GM12878 (cell line): ENCODE measurements around the gene SELENOP. TPM values are rescaled to one million over a fixed set of nuclear protein-coding genes. Genes with fewer than 3 reads are reported as not detected.

Source experiments
- ATAC-seq: fragments of 200-7000 bp; cut with Tn5 transposase; 3 replicates; pipeline ENCODE4 v1.9.1; 2020; ENCODE audit warnings: mild to moderate bottlenecking, moderate library complexity
- BruUV-seq: library from RNA; stranded (reverse); fragments of 400-500 nt; replicated peaks from 2 replicates; lab custom pipeline; 2021; lab: Mats Ljungman, UMichigan
- CTCF ChIA-PET: fragments of 300-600 bp; sonication (Branson Sonifier 250); formaldehyde crosslinking; extraction: SDS; loops from one replicate; lab custom pipeline; 2021; ENCODE audit warnings: inconsistent platforms; lab: Yijun Ruan, JAX
- POLR2A ChIA-PET: fragments of 350-600 bp; formaldehyde crosslinking; extraction: SDS; loops from one replicate; lab custom pipeline; 2021; ENCODE audit warnings: inconsistent platforms; lab: Charles Lee
- RAD21 ChIA-PET: fragments of 300-600 bp; sonication (Branson Sonifier 250); formaldehyde crosslinking; loops from one replicate; lab custom pipeline; 2023; ENCODE audit warnings: antibody characterized with exemption; ENCODE audit not compliant: unreplicated experiment; lab: Charles Lee
- SMC1A ChIA-PET: fragments of 300-600 bp; sonication (Branson Sonifier 250); formaldehyde crosslinking; loops from one replicate; lab custom pipeline; 2023; ENCODE audit not compliant: unreplicated experiment, uncharacterized antibody; lab: Charles Lee
- DNase-seq: peaks from one replicate; pipeline ENCODE4 v3.0.0-alpha.2; 2011; ENCODE audit warnings: low read depth, low spot score
- FAIRE-seq: peaks from 3 replicates; lab custom pipeline; 2011; peaks lifted over from hg19 to GRCh38; lab: Jason Lieb, UNC
- H2AFZ ChIP-seq: 2 replicates; pipeline ENCODE4 v1.6.0; 2011; ENCODE audit warnings: low read depth, low read length, control low read depth; ENCODE audit not compliant: control insufficient read depth
- H3K27ac ChIP-seq: 2 replicates; pipeline ENCODE4 v1.5.1; 2011; ENCODE audit warnings: control low read depth; ENCODE audit not compliant: control insufficient read depth, insufficient read depth
- H3K27me3 ChIP-seq, 2 experiments: replicated peaks in 1 of 2; 2 replicates each; pipeline versions ENCODE4 v1.6.0 to v1.6.1; 2011; ENCODE audit warnings: low read length in 1 of 2; ENCODE audit not compliant: control insufficient read depth in 2 of 2, insufficient read depth in 2 of 2
- H3K36me3 ChIP-seq, 2 experiments: 2 replicates each; pipeline ENCODE4 v1.5.1; 2011; ENCODE audit warnings: low read length in 1 of 2; ENCODE audit not compliant: control insufficient read depth in 2 of 2, insufficient read depth in 2 of 2
- H3K4me1 ChIP-seq: 2 replicates; pipeline ENCODE4 v1.6.1; 2011; ENCODE audit warnings: mild to moderate bottlenecking, low read length, moderate library complexity, mixed read lengths; ENCODE audit not compliant: control insufficient read depth, insufficient read depth
- H3K4me2 ChIP-seq: 2 replicates; pipeline ENCODE4 v1.6.0; 2011; ENCODE audit warnings: control low read depth; ENCODE audit not compliant: control insufficient read depth, insufficient read depth
- H3K4me3 ChIP-seq: fragments of 200-600 bp; sonication (generic); 2 replicates; pipeline ENCODE4 v1.5.1; 2016
- H3K79me2 ChIP-seq: 2 replicates; pipeline ENCODE4 v1.6.0; 2011; ENCODE audit warnings: low read length; ENCODE audit not compliant: control insufficient read depth, insufficient read depth
- H3K9ac ChIP-seq: 2 replicates; pipeline ENCODE4 v1.8.0; 2011; ENCODE audit warnings: low read length, control low read depth, mixed read lengths; ENCODE audit not compliant: control insufficient read depth, insufficient read depth
- H3K9me3 ChIP-seq: replicated peaks from 3 replicates; pipeline ENCODE4 v1.5.1; 2011; ENCODE audit warnings: mild to moderate bottlenecking, low read length; ENCODE audit not compliant: control insufficient read depth, insufficient read depth
- H4K20me1 ChIP-seq: 2 replicates; pipeline ENCODE4 v1.6.0; 2011; ENCODE audit not compliant: control insufficient read depth, insufficient read depth
- BHLHE40 ChIP-seq, 2 experiments: fragments of 450-650 bp in 1 of 2; IDR thresholded peaks; 2 replicates each; pipeline ENCODE4 v1.6.1; 2011 to 2017; ENCODE audit warnings: low read depth in 2 of 2, borderline replicate concordance in 1 of 2, improper control_type of control experiment in 1 of 2, low read length in 1 of 2, mild to moderate bottlenecking in 1 of 2
- CHD1 ChIP-seq: IDR thresholded peaks from 2 replicates; pipeline ENCODE4 v1.6.1; 2012; ENCODE audit warnings: low read depth, low read length, improper control_type of control experiment
- EZH2 ChIP-seq: IDR thresholded peaks from 2 replicates; pipeline ENCODE4 v1.6.1; 2012; ENCODE audit warnings: low read depth, mild to moderate bottlenecking, control low read depth, inconsistent platforms, low read length, borderline replicate concordance; ENCODE audit not compliant: control insufficient read depth
- MEF2B ChIP-seq: fragments of 450-650 bp; IDR thresholded peaks from 2 replicates; pipeline ENCODE4 v1.6.1; 2018; ENCODE audit warnings: mild to moderate bottlenecking, moderate library complexity; ENCODE audit not compliant: partially characterized antibody, poor library complexity, severe bottlenecking
- MTA2 ChIP-seq: fragments of 450-650 bp; IDR thresholded peaks from 2 replicates; pipeline ENCODE4 v1.6.1; 2016; ENCODE audit warnings: low read depth, mild to moderate bottlenecking, moderate library complexity
- NFYB ChIP-seq: IDR thresholded peaks from 2 replicates; pipeline ENCODE4 v1.6.1; 2011; ENCODE audit warnings: low read depth, mild to moderate bottlenecking, low read length, improper control_type of control experiment, moderate library complexity; ENCODE audit not compliant: insufficient read depth
- NRF1 ChIP-seq: conservative IDR thresholded peaks from 2 replicates; pipeline ENCODE4 v1.6.1; 2011; ENCODE audit warnings: mild to moderate bottlenecking, low read depth, low read length, improper control_type of control experiment
- PAX8 ChIP-seq: fragments of 450-650 bp; IDR thresholded peaks from 2 replicates; pipeline ENCODE4 v1.6.1; 2017; ENCODE audit warnings: mild to moderate bottlenecking, moderate library complexity
- RBBP5 ChIP-seq: fragments of 200-600 bp; sonication (generic); conservative IDR thresholded peaks from 2 replicates; pipeline ENCODE4 v1.6.1; 2016
- TAF1 ChIP-seq: IDR thresholded peaks from 2 replicates; pipeline ENCODE4 v1.6.1; 2011; ENCODE audit warnings: mild to moderate bottlenecking, low read depth, low read length, borderline replicate concordance
- YY1 ChIP-seq: IDR thresholded peaks from 2 replicates; pipeline ENCODE4 v1.6.1; 2011; ENCODE audit warnings: low read depth, mild to moderate bottlenecking, low read length
- WGBS: methylation state at CpG from one replicate; pipeline ENCODE4 v1.1.6; 2016; ENCODE audit warnings: low lambda C conversion rate; ENCODE audit not compliant: insufficient replicate concordance, insufficient coverage; ENCODE audit errors: missing lambda C conversion rate; 5-methylcytosine and 5-hydroxymethylcytosine counted together
- in situ Hi-C: fragments of 300-500 bp; cut with MboI; formaldehyde crosslinking; loops from 9 replicates; pipeline ENCODE4 v1.14.3; 2018; ENCODE audit warnings: mixed read lengths
- intact Hi-C: fragments of 100-400 bp; cut with micrococcal nuclease; formaldehyde crosslinking; loops from one replicate; pipeline ENCODE4 v1.14.2; 2022; ENCODE audit not compliant: unreplicated experiment
- polyA plus RNA-seq, 11 experiments: library from polyadenylated mRNA; depleted of rRNA in 4 of 11; unstranded in 6 of 11; stranded (reverse) in 5 of 11; fragments of >200 nt; fragmentation: Nextera tagmentation in 4 of 11; fragmentation: Illumina TruSeq in 1 of 11; extraction: Ambion mirVana in 4 of 11; extraction: Trizol in 1 of 11; gene quantifications; 1 replicate in 1 of 11; 2 replicates in 10 of 11; pipeline versions ENCODE4 v1.2.1 to v1.2.3, GENCODE V29; 2011 to 2016; ENCODE audit warnings: inconsistent platforms in 2 of 11, missing spikeins in 2 of 11, low read depth in 1 of 11
- total RNA-seq, 4 experiments: library from RNA; depleted of rRNA in 3 of 4; stranded (reverse); fragments of >200 nt in 3 of 4; fragmentation: Illumina TruSeq in 1 of 4; extraction: Trizol in 1 of 4; gene quantifications; 2 replicates each; pipeline versions ENCODE4 v1.2.1 to v1.2.3, GENCODE V29; 2013 to 2021
- TF ChIP-seq, protein P1 (sequence below): IDR thresholded peaks from 2 replicates; pipeline ENCODE4 v1.6.1; 2011; ENCODE audit warnings: borderline replicate concordance, low read depth, mild to moderate bottlenecking, moderate library complexity, low read length; ENCODE audit not compliant: insufficient read depth, poor library complexity, severe bottlenecking
- TF ChIP-seq, protein P2 (sequence below): fragments of 450-650 bp; formaldehyde crosslinking; IDR thresholded peaks from 2 replicates; pipeline ENCODE4 v1.4.0; 2020; ENCODE audit warnings: mild to moderate bottlenecking, moderate library complexity
- TF ChIP-seq, protein P3 (sequence below): fragments of 450-650 bp; IDR thresholded peaks from 2 replicates; pipeline ENCODE4 v1.6.1; 2017; ENCODE audit warnings: mild to moderate bottlenecking

SELENOP gene
- total and polyA plus RNA-seq, 10 of the 15 experiments (the other 5 are each of a cell fraction or from before 2014, with no cell fraction given), result 0.08 to 5.1 (median 0.88) TPM; not detected in 3

DNA sequence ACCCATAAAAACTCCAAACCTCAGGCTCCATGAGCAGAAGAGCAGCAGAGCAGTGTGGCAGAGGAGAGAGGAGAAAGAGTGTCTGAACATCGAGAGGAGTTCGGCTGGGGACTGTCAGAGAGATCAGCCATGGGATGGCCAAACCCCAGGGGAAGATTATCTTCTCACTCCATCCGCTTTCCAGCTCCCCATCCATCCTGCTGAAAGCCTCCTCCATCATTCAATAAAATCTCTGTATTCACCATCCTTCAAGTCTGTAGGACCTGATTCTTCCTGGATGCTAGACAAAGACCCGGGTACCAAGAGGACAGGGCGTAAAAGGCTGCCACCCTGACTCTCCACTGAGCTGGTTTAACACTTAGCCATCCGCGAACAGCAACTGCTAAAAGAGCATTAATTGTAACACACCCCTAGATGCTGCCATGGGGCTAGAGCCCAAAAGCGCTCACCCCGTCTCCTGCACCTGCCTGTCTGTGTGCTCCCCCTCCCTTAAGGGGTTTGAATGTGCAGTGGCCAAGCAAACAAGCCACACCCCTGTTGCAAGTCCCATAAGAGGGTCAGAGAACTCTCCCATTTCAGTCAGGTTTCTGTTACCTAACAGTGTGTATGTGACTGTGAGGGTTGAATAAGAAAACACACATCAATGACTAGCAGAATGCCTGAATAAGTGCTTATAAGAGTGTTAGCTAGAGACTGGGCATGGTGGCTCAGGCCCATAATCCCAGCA is 13.9 kb upstream of the SELENOP start:
- H3K27me3 ChIP-seq, result no peaks in the 10 kb centered on the region; a peak in 1 of 4 replicates
- no peak overlapping the region for H3K4me3 ChIP-seq
- intact Hi-C loops, result no loop called here
- ChIA-PET CTCF (interaction anchor here (1.0 kb wide), 2 partner anchors 16 to 78 kb away, joined by 3 read pairs; no protein-coding TSS in a partner anchor), RAD21 (no interaction called here), POLR2A (interaction anchor here (1.1 to 2.3 kb wide), 2 partner anchors 14 to 15 kb away, joined by 3 to 7 read pairs; partner anchors contain the start of gene SELENOP), SMC1A (interaction anchor here (3.2 to 5.8 kb wide), 2 partner anchors 10 to 15 kb away, joined by 14 to 34 read pairs; partner anchors contain the start of gene SELENOP)
- H3K9me3 ChIP-seq, result no peaks in the 10 kb centered on the region
- TF ChIP-seq TAF1 (no peak), PAX8 (no peak), YY1 (no peak), EZH2 (no peak), NFYB (no peak), RBBP5 (no peak), MEF2B (no peak), CHD1 (no peak), NRF1 (no peak), BHLHE40 (IDR thresholded peaks at IDR 0.05; ENCODE audit: borderline replicate concordance in 1 of 2, low read depth in 2 of 2, low read length in 1 of 2) (no peak), MTA2 (no peak)
- TF ChIP-seq, protein P1, sequence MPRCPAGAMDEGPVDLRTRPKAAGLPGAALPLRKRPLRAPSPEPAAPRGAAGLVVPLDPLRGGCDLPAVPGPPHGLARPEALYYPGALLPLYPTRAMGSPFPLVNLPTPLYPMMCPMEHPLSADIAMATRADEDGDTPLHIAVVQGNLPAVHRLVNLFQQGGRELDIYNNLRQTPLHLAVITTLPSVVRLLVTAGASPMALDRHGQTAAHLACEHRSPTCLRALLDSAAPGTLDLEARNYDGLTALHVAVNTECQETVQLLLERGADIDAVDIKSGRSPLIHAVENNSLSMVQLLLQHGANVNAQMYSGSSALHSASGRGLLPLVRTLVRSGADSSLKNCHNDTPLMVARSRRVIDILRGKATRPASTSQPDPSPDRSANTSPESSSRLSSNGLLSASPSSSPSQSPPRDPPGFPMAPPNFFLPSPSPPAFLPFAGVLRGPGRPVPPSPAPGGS, result no peak
- TF ChIP-seq, protein P2, sequence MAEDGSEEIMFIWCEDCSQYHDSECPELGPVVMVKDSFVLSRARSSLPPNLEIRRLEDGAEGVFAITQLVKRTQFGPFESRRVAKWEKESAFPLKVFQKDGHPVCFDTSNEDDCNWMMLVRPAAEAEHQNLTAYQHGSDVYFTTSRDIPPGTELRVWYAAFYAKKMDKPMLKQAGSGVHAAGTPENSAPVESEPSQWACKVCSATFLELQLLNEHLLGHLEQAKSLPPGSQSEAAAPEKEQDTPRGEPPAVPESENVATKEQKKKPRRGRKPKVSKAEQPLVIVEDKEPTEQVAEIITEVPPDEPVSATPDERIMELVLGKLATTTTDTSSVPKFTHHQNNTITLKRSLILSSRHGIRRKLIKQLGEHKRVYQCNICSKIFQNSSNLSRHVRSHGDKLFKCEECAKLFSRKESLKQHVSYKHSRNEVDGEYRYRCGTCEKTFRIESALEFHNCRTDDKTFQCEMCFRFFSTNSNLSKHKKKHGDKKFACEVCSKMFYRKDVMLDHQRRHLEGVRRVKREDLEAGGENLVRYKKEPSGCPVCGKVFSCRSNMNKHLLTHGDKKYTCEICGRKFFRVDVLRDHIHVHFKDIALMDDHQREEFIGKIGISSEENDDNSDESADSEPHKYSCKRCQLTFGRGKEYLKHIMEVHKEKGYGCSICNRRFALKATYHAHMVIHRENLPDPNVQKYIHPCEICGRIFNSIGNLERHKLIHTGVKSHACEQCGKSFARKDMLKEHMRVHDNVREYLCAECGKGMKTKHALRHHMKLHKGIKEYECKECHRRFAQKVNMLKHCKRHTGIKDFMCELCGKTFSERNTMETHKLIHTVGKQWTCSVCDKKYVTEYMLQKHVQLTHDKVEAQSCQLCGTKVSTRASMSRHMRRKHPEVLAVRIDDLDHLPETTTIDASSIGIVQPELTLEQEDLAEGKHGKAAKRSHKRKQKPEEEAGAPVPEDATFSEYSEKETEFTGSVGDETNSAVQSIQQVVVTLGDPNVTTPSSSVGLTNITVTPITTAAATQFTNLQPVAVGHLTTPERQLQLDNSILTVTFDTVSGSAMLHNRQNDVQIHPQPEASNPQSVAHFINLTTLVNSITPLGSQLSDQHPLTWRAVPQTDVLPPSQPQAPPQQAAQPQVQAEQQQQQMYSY (CRISPR knock-in tag), result no peak
- TF ChIP-seq, protein P3, sequence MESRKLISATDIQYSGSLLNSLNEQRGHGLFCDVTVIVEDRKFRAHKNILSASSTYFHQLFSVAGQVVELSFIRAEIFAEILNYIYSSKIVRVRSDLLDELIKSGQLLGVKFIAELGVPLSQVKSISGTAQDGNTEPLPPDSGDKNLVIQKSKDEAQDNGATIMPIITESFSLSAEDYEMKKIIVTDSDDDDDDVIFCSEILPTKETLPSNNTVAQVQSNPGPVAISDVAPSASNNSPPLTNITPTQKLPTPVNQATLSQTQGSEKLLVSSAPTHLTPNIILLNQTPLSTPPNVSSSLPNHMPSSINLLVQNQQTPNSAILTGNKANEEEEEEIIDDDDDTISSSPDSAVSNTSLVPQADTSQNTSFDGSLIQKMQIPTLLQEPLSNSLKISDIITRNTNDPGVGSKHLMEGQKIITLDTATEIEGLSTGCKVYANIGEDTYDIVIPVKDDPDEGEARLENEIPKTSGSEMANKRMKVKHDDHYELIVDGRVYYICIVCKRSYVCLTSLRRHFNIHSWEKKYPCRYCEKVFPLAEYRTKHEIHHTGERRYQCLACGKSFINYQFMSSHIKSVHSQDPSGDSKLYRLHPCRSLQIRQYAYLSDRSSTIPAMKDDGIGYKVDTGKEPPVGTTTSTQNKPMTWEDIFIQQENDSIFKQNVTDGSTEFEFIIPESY, result no peak
- H3K27ac ChIP-seq, result no peak overlapping the region
- no TSS peak for BruUV-seq
- no peaks in the 10 kb centered on the region for H4K20me1 ChIP-seq
- in situ Hi-C loops, result no loop called here
- DNase-seq, result no peak
- FAIRE-seq, result no peak
- H2AFZ ChIP-seq, result no peak overlapping the region
- no peaks in the 10 kb centered on the region for H3K4me1 ChIP-seq
- no peak overlapping the region for H3K9ac ChIP-seq
- H3K79me2 ChIP-seq, result no peaks in the 10 kb centered on the region
- H3K4me2 ChIP-seq, result no peak overlapping the region
- WGBS, result 41% methylated on average over 9 of the region's 9 CpGs
- H3K36me3 ChIP-seq, result no peaks in the 10 kb centered on the region
- ATAC-seq, result no peak
